ENCODE data around the gene INSL4. TPM values are rescaled to one million over a fixed set of nuclear protein-coding genes. Genes with fewer than 3 reads are reported as not detected.

INSL4 gene
- total RNA-seq, 6 donors from 2014 or later = not detected

GRCh38 chr9:5191985-5192384 lies 39.2 kb upstream of the INSL4 start:
- Histone ChIP-seq H3K36me3 (no peaks in the 10 kb centered on the region), H3K27ac (no peak overlapping the region), H3K4me1 (no peaks in the 10 kb centered on the region), H3K9me3 (no peaks in the 10 kb centered on the region), H3K4me3 (no peak overlapping the region), H3K27me3 (no peaks in the 10 kb centered on the region)
- WGBS, 2 donors = 87% methylated on average over 3 of the region's 3 CpGs
- no peak for ATAC-seq (ENCODE audit: low FRiP score in 2 of 2)
- DNase-seq = no peak
- TF ChIP-seq POLR2AphosphoS5 (IDR thresholded peaks at IDR 0.05) (no peak), POLR2A (IDR thresholded peaks at IDR 0.05) (no peak), EP300 (IDR thresholded peaks at IDR 0.05) (no peak)
- TF ChIP-seq, protein P1, sequence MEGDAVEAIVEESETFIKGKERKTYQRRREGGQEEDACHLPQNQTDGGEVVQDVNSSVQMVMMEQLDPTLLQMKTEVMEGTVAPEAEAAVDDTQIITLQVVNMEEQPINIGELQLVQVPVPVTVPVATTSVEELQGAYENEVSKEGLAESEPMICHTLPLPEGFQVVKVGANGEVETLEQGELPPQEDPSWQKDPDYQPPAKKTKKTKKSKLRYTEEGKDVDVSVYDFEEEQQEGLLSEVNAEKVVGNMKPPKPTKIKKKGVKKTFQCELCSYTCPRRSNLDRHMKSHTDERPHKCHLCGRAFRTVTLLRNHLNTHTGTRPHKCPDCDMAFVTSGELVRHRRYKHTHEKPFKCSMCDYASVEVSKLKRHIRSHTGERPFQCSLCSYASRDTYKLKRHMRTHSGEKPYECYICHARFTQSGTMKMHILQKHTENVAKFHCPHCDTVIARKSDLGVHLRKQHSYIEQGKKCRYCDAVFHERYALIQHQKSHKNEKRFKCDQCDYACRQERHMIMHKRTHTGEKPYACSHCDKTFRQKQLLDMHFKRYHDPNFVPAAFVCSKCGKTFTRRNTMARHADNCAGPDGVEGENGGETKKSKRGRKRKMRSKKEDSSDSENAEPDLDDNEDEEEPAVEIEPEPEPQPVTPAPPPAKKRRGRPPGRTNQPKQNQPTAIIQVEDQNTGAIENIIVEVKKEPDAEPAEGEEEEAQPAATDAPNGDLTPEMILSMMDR (IDR thresholded peaks at IDR 0.05) = no peak

DNA sequence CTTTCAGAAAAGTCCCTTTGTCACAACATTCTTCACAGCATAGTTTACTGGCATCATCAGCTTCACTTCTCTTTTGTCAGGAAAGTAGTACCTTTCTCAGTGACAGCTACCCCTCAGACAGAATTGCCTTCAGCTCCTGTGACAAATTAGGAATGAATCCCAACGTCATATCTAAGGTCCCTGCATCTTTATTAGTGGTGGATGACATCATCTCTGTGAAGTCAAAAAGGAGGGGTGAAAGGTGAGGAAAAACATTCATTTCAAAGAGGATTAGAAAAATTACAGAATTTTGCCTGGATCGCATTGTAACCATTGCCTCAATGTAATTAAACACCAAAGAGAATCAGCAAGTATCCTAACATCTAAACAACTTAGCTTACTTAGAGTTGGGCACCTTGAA lies 37.9 kb upstream of the INSL4 start:
- WGBS, 2 donors = 53 to 68% methylated on average over 2 of the region's 2 CpGs
- ATAC-seq (ENCODE audit: low FRiP score in 2 of 2) (no peak), DNase-seq (no peak)
- Histone ChIP-seq H3K27me3 (no peaks in the 10 kb centered on the region), H3K4me1 (no peaks in the 10 kb centered on the region), H3K27ac (no peak overlapping the region), H3K4me3 (no peak overlapping the region), H3K36me3 (no peaks in the 10 kb centered on the region), H3K9me3 (no peaks in the 10 kb centered on the region)
- no peak for TF ChIP-seq POLR2A (IDR thresholded peaks at IDR 0.05)
- TF ChIP-seq, protein P1 (IDR thresholded peaks at IDR 0.05) = no peak
- no peak for TF ChIP-seq POLR2AphosphoS5 (IDR thresholded peaks at IDR 0.05)
- no peak for TF ChIP-seq EP300 (IDR thresholded peaks at IDR 0.05)

DNA sequence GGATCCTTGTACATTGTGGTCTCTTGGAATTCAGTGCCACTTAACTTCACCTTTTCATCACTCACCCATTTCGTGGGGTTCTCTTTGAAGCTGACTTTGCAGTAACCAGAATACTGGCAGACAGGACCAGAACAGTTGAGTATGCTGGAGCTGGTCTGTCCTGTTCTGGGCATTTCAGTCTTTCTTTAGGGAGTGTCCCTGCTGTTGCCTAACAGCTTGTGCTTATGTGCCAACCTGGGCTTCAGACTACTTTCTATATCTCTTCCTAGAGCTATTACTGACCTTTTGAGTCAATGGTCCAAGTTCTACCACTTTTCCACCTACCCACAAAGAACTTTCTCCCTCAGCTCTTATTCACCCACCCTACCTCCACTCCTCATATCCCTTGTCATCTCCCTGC lies 35.8 kb upstream of the INSL4 start:
- no peaks in the 10 kb centered on the region for H3K36me3 ChIP-seq
- TF ChIP-seq POLR2A (IDR thresholded peaks at IDR 0.05) (no peak), EP300 (IDR thresholded peaks at IDR 0.05) (no peak), POLR2AphosphoS5 (IDR thresholded peaks at IDR 0.05) (no peak)
- TF ChIP-seq, protein P1 (IDR thresholded peaks at IDR 0.05) = no peak
- H3K4me3 ChIP-seq = no peak overlapping the region
- no peak overlapping the region for H3K27ac ChIP-seq
- no peak for ATAC-seq (ENCODE audit: low FRiP score in 2 of 2)
- 63 to 73% methylated on average over 1 of the region's 1 CpG for WGBS, 2 donors
- H3K27me3 ChIP-seq = no peaks in the 10 kb centered on the region
- H3K4me1 ChIP-seq = no peaks in the 10 kb centered on the region
- H3K9me3 ChIP-seq = no peaks in the 10 kb centered on the region
- no peak for DNase-seq

DNA sequence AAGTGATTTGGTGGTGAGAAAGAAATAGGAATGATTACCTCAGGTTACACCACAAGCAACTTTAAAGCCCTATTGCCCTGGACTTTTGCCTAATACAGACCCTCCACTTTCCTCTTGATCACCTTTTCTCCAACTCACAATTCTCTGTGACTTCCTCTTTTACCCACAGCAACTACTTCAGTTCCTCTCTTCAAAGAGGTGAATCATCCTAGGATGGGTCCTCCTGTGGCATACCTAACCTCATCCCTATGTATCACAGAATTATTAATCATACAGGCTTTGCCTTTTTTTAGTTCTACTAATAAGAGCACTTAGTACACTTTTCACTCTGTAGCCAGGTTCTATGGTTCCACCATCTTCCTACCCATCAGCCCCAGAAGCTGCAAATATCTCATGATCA lies 26.1 kb upstream of the INSL4 start:
- no peaks in the 10 kb centered on the region for H3K36me3 ChIP-seq
- DNase-seq (no peak), ATAC-seq (ENCODE audit: low FRiP score in 2 of 2) (no peak)
- H3K9me3 ChIP-seq = no peaks in the 10 kb centered on the region
- no peaks in the 10 kb centered on the region for H3K27me3 ChIP-seq
- H3K4me3 ChIP-seq = no peak overlapping the region
- H3K4me1 ChIP-seq = no peaks in the 10 kb centered on the region
- TF ChIP-seq, protein P1 (IDR thresholded peaks at IDR 0.05) = no peak
- TF ChIP-seq POLR2AphosphoS5 (IDR thresholded peaks at IDR 0.05) = no peak
- TF ChIP-seq EP300 (IDR thresholded peaks at IDR 0.05) = no peak
- no peak for TF ChIP-seq POLR2A (IDR thresholded peaks at IDR 0.05)
- H3K27ac ChIP-seq = no peak overlapping the region

GRCh38 chr9:5230554-5230953 lies 665 bp upstream of the INSL4 start:
- Histone ChIP-seq H3K36me3 (no peaks in the 10 kb centered on the region), H3K27me3 (no peaks in the 10 kb centered on the region), H3K4me3 (no peak overlapping the region), H3K4me1 (no peaks in the 10 kb centered on the region), H3K9me3 (peaks cover 0 to 3% (median 0%) of the 10 kb centered on the region in 4 donors), H3K27ac (no peak overlapping the region)
- WGBS, 2 donors = 78 to 84% methylated on average over 10 of the region's 10 CpGs
- no peak for TF ChIP-seq POLR2A (IDR thresholded peaks at IDR 0.05)
- no peak for TF ChIP-seq POLR2AphosphoS5 (IDR thresholded peaks at IDR 0.05)
- TF ChIP-seq, protein P1 (IDR thresholded peaks at IDR 0.05) = no peak
- TF ChIP-seq EP300 (IDR thresholded peaks at IDR 0.05) = no peak
- DNase-seq = no peak
- ATAC-seq (ENCODE audit: low FRiP score in 2 of 2) = no peak

Data from upper lobe of left lung (tissue), 6 donors.